CD4-positive, alpha-beta T cell treated with Interleukin-21 for 1 hour (primary cell): Measurements from ENCODE around the gene RFPL4A.

ENCODE experiments used
- DNase-seq: peaks from one replicate; pipeline ENCODE4 v3.0.0-alpha.2; 2020

RFPL4A gene

GRCh38 chr19:55809381-55810058 is 50.6 kb downstream of the RFPL4A start:
- peak; percentile 24 for DNase-seq

DNA sequence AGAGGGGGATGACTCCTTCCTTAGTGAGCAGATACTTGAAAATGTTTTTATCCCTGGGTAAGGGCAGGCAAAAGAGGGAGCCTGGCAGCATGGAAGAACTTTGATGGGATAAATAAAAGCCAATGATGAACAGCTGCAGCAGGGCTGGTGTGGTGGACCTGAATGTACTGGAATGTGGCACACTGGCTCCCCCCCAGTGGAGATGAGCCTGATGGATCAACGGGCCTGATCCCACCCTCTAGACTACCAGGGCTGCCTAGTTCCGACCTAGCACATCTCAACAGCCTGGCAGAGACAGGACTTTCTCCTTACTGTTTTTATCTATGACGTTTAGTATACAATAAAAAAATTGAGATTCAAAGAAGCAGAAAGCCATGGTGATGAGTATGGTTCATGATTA is 52.4 kb downstream of the RFPL4A start:
- no peak for DNase-seq

DNA sequence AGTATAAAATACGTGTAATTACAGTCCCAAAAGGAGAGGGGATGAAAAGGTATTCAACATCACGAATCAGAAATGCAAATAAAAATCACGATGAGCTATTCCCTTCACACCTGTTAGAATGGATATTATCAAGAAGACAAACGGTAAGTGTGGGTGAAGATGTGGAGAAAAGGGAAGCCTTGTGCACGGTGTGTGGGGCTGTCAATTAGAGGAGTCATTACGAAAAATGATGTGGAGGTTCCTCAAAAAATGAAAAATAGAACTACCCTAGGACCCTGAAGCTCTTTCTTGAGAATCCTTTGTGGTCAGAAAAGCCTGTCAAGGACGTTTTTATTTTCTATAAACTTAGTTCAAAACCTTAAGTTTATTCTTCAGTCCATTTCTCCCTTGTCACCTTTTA is 53.6 kb downstream of the RFPL4A start:
- DNase-seq: no peak
